PFSK-1 (cell line): ENCODE measurements around the gene RRP8.

Source experiments
- FOXP2 ChIP-seq: optimal IDR thresholded peaks from 2 replicates; pipeline ENCODE3; 2011; ENCODE audit warnings: borderline replicate concordance, control low read depth, inconsistent platforms; ENCODE audit not compliant: insufficient read depth; ENCODE audit errors: extremely low read length, extremely low read depth
- POLR2AphosphoS5 ChIP-seq: IDR thresholded peaks from 2 replicates; pipeline ENCODE4 v1.6.1; 2012; ENCODE audit warnings: low read depth, mild to moderate bottlenecking, control low read depth, low read length, moderate library complexity
- SIN3A ChIP-seq: IDR thresholded peaks from 2 replicates; pipeline ENCODE4 v1.6.1; 2012; ENCODE audit warnings: mild to moderate bottlenecking, low read length, moderate library complexity, borderline replicate concordance; ENCODE audit not compliant: insufficient read depth
- TAF1 ChIP-seq: IDR thresholded peaks from 2 replicates; pipeline ENCODE4 v1.6.1; 2012; ENCODE audit warnings: low read length, control low read depth, borderline replicate concordance; ENCODE audit not compliant: insufficient read depth
- TF ChIP-seq, protein P1 (sequence below), 2 experiments: IDR thresholded peaks; 2 replicates each; pipeline versions ENCODE4 v1.6.1 to v1.8.0; 2011 to 2012; ENCODE audit warnings: low read depth in 2 of 2, low read length in 2 of 2, control low read depth in 1 of 2, inconsistent platforms in 1 of 2, mild to moderate bottlenecking in 1 of 2, moderate library complexity in 1 of 2; ENCODE audit not compliant: insufficient read depth in 1 of 2

DNA sequence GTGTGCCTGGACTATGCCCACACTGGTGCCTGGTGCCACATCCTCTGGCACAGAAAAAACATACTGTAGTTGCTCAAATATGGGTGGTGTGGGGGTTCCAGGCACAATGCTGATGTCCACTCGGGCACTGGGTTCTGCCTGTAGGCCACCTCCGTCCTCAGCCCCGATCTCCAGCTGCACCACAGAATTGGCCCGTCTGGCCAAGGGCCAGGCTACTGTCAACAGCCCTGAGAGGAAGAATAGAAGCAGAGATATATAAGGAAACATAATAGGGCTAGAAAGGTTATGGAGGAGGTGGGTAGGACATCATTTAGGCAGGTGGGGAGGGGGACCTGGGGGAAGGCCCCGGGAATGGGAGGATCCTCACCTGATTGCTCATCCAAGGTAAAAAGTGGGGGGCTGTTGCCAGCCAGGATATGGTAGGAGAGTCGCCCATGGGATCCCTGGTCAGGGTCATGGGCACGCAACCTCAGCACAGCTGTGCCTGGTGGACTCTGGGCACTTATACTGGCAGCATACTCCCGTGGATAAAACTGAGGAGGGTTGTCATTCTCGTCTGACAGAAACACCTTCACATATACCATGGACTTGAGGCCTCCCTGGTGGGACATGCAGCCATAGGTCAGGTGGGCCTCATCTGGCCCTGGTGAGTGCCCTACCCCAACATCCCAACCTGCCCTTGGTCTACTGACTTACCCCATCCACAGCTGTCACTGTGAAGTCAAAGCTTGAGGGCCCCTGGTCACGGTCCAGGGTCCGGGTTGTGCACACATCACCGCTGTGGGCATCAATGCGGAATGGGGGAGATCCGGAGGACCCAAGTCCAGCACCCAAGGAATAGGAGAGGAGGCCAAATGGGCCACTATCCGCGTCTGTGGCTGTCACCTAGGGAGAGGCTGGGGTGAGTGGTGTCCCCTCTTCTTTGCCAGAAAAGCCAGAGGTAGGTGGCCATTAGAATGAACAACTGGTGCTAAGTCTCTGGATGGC is 30.3 kb upstream of the RRP8 start:
- TF ChIP-seq, protein P1, sequence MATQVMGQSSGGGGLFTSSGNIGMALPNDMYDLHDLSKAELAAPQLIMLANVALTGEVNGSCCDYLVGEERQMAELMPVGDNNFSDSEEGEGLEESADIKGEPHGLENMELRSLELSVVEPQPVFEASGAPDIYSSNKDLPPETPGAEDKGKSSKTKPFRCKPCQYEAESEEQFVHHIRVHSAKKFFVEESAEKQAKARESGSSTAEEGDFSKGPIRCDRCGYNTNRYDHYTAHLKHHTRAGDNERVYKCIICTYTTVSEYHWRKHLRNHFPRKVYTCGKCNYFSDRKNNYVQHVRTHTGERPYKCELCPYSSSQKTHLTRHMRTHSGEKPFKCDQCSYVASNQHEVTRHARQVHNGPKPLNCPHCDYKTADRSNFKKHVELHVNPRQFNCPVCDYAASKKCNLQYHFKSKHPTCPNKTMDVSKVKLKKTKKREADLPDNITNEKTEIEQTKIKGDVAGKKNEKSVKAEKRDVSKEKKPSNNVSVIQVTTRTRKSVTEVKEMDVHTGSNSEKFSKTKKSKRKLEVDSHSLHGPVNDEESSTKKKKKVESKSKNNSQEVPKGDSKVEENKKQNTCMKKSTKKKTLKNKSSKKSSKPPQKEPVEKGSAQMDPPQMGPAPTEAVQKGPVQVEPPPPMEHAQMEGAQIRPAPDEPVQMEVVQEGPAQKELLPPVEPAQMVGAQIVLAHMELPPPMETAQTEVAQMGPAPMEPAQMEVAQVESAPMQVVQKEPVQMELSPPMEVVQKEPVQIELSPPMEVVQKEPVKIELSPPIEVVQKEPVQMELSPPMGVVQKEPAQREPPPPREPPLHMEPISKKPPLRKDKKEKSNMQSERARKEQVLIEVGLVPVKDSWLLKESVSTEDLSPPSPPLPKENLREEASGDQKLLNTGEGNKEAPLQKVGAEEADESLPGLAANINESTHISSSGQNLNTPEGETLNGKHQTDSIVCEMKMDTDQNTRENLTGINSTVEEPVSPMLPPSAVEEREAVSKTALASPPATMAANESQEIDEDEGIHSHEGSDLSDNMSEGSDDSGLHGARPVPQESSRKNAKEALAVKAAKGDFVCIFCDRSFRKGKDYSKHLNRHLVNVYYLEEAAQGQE (IDR thresholded peaks at IDR 0.05; ENCODE audit: insufficient read depth in 1 of 2, low read depth in 2 of 2, low read length in 2 of 2): no peak
- TF ChIP-seq TAF1: no peak
- no peak for TF ChIP-seq POLR2AphosphoS5
- TF ChIP-seq SIN3A: no peak
- TF ChIP-seq FOXP2: no peak
